Smooth muscle cell (in vitro differentiated cells): ENCODE data around the gene VCX2. TPM values are rescaled to one million over a fixed set of nuclear protein-coding genes. Genes with fewer than 3 reads are reported as not detected.

Experiments used
- DNase-seq: peaks from one replicate; lab custom pipeline; 2025; ENCODE audit not compliant: unreplicated experiment; lab: John Stamatoyannopoulos, UW
- H2AFZ ChIP-seq: fragments of 200-600 bp; sonication (generic); 2 replicates; pipeline ENCODE4 v1.6.0; 2016; ENCODE audit warnings: antibody characterized with exemption, low read depth, mild to moderate bottlenecking
- H3F3A ChIP-seq: fragments of 200-600 bp; sonication (generic); 2 replicates; pipeline ENCODE4 v1.6.0; 2017; ENCODE audit warnings: antibody characterized with exemption, low read depth
- H3K27ac ChIP-seq: fragments of 200-600 bp; sonication (generic); 2 replicates; pipeline ENCODE4 v1.5.1; 2016; ENCODE audit warnings: low read depth, mild to moderate bottlenecking
- H3K27me3 ChIP-seq: fragments of 200-600 bp; sonication (generic); 2 replicates; pipeline ENCODE4 v1.6.1; 2016; ENCODE audit warnings: low read depth, mild to moderate bottlenecking
- H3K36me3 ChIP-seq: fragments of 200-600 bp; sonication (generic); 2 replicates; pipeline ENCODE4 v1.5.1; 2016; ENCODE audit warnings: low read depth
- H3K4me1 ChIP-seq: fragments of 200-600 bp; sonication (generic); 2 replicates; pipeline ENCODE4 v1.5.1; 2016; ENCODE audit warnings: low read depth
- H3K4me2 ChIP-seq: fragments of 200-600 bp; sonication (generic); 2 replicates; pipeline ENCODE4 v1.6.0; 2016; ENCODE audit warnings: mild to moderate bottlenecking
- H3K4me3 ChIP-seq: fragments of 200-600 bp; sonication (generic); 2 replicates; pipeline ENCODE4 v1.5.1; 2016; ENCODE audit warnings: mild to moderate bottlenecking
- H3K79me2 ChIP-seq: fragments of 200-600 bp; sonication (generic); 2 replicates; pipeline ENCODE4 v1.6.0; 2016; ENCODE audit warnings: low read depth, mild to moderate bottlenecking
- H3K9ac ChIP-seq: fragments of 200-600 bp; sonication (generic); 2 replicates; pipeline ENCODE4 v1.6.0; 2016; ENCODE audit warnings: low read depth
- H3K9me3 ChIP-seq: fragments of 200-600 bp; sonication (generic); replicated peaks from 2 replicates; pipeline ENCODE4 v1.5.1; 2016; ENCODE audit warnings: low read depth
- H4K20me1 ChIP-seq: fragments of 200-600 bp; sonication (generic); 2 replicates; pipeline ENCODE4 v1.6.0; 2016; ENCODE audit warnings: low read depth
- WGBS: methylation state at CpG from one replicate; pipeline ENCODE4 v1.1.7; 2016; ENCODE audit warnings: low lambda C conversion rate; 5-methylcytosine and 5-hydroxymethylcytosine counted together
- polyA plus RNA-seq: library from polyadenylated mRNA; unstranded; fragments of >200 nt; fragmentation: Nextera tagmentation; extraction: Ambion mirVana; gene quantifications from 2 replicates; pipeline ENCODE4 v1.2.1, GENCODE V29; 2016
- total RNA-seq: library from RNA; depleted of rRNA; stranded (reverse); fragments of >200 nt; gene quantifications from 2 replicates; pipeline ENCODE4 v1.2.3, GENCODE V29; 2014
- TF ChIP-seq, protein P1 (sequence below): fragments of 200-600 bp; sonication (generic); IDR thresholded peaks from 2 replicates; pipeline ENCODE4 v1.5.1; 2017; ENCODE audit warnings: borderline replicate concordance, mild to moderate bottlenecking, antibody characterized with exemption; ENCODE audit not compliant: insufficient read depth, poor library complexity, severe bottlenecking

VCX2 gene
- total and polyA plus RNA-seq, 2 experiments from 2014 or later = not detected

GRCh38 chrX:8139716-8140115, 31.4 kb downstream of the VCX2 start:
- peak overlapping the region; percentile 21 for H3K4me2 ChIP-seq
- H3K9me3 ChIP-seq = no peaks in the 10 kb centered on the region
- H3K9ac ChIP-seq = no peak overlapping the region
- H2AFZ ChIP-seq = no peak overlapping the region
- H3K4me3 ChIP-seq = no peak overlapping the region
- 32% methylated on average over 4 of the region's 4 CpGs for WGBS
- TF ChIP-seq, protein P1, sequence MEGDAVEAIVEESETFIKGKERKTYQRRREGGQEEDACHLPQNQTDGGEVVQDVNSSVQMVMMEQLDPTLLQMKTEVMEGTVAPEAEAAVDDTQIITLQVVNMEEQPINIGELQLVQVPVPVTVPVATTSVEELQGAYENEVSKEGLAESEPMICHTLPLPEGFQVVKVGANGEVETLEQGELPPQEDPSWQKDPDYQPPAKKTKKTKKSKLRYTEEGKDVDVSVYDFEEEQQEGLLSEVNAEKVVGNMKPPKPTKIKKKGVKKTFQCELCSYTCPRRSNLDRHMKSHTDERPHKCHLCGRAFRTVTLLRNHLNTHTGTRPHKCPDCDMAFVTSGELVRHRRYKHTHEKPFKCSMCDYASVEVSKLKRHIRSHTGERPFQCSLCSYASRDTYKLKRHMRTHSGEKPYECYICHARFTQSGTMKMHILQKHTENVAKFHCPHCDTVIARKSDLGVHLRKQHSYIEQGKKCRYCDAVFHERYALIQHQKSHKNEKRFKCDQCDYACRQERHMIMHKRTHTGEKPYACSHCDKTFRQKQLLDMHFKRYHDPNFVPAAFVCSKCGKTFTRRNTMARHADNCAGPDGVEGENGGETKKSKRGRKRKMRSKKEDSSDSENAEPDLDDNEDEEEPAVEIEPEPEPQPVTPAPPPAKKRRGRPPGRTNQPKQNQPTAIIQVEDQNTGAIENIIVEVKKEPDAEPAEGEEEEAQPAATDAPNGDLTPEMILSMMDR = no peak
- no peaks in the 10 kb centered on the region for H3K27me3 ChIP-seq
- no peaks in the 10 kb centered on the region for H3K79me2 ChIP-seq
- peak overlapping the region; percentile 56 for H3K27ac ChIP-seq
- H3K4me1 ChIP-seq = peaks cover 9% of the 10 kb centered on the region
- no peaks in the 10 kb centered on the region for H4K20me1 ChIP-seq
- H3K36me3 ChIP-seq = no peaks in the 10 kb centered on the region
- DNase-seq = no peak
- peaks cover 4% of the 10 kb centered on the region for H3F3A ChIP-seq

- H3K9ac ChIP-seq = no peak overlapping the region
- H3K36me3 ChIP-seq = no peaks in the 10 kb centered on the region
- H3K79me2 ChIP-seq = no peaks in the 10 kb centered on the region
- no peak overlapping the region for H2AFZ ChIP-seq
- no peaks in the 10 kb centered on the region for H4K20me1 ChIP-seq
- WGBS = 53% methylated on average over 5 of the region's 5 CpGs
- H3K4me1 ChIP-seq = peaks cover 9% of the 10 kb centered on the region
- peak overlapping the region; percentile 56 for H3K27ac ChIP-seq
- H3K4me3 ChIP-seq = no peak overlapping the region
- H3K27me3 ChIP-seq = no peaks in the 10 kb centered on the region
- H3K9me3 ChIP-seq = no peaks in the 10 kb centered on the region
- no peak overlapping the region for H3K4me2 ChIP-seq
- TF ChIP-seq, protein P1 = no peak
- DNase-seq = no peak
- H3F3A ChIP-seq = peaks cover 4% of the 10 kb centered on the region
Measured at GRCh38 chrX:8138252-8138651, 32.8 kb downstream of the VCX2 start.

GRCh38 chrX:8126648-8127047, 44.4 kb downstream of the VCX2 start:
- Histone ChIP-seq H3K27me3 (no peaks in the 10 kb centered on the region), H3K36me3 (no peaks in the 10 kb centered on the region), H3K9me3 (no peaks in the 10 kb centered on the region), H3K4me3 (no peak overlapping the region), H4K20me1 (no peaks in the 10 kb centered on the region), H3F3A (no peaks in the 10 kb centered on the region), H3K9ac (no peak overlapping the region), H2AFZ (no peak overlapping the region), H3K4me1 (no peaks in the 10 kb centered on the region), H3K79me2 (no peaks in the 10 kb centered on the region), H3K4me2 (no peak overlapping the region), H3K27ac (no peak overlapping the region)
- no peak for DNase-seq
- TF ChIP-seq, protein P1 = no peak
- 79% methylated on average over 3 of the region's 3 CpGs for WGBS

GRCh38 chrX:8126092-8126491, 45.0 kb downstream of the VCX2 start:
- TF ChIP-seq, protein P1 = no peak
- Histone ChIP-seq H3K27me3 (no peaks in the 10 kb centered on the region), H3K4me1 (no peaks in the 10 kb centered on the region), H3K27ac (no peak overlapping the region), H3K79me2 (no peaks in the 10 kb centered on the region), H3K4me2 (no peak overlapping the region), H3K9ac (no peak overlapping the region), H3K36me3 (no peaks in the 10 kb centered on the region), H3F3A (no peaks in the 10 kb centered on the region), H3K9me3 (no peaks in the 10 kb centered on the region), H2AFZ (no peak overlapping the region), H4K20me1 (no peaks in the 10 kb centered on the region), H3K4me3 (no peak overlapping the region)
- 65% methylated on average over 1 of the region's 1 CpG for WGBS
- no peak for DNase-seq
